GM19239 (cell line): ENCODE measurements around the gene RPS6KA4.
"Not testable (repeated sequence)": the region's sequence is repeated elsewhere in the genome, so short reads cannot be mapped to it uniquely, and the experiment has no call there.

ENCODE experiments used
- DNase-seq: peaks from one replicate; pipeline ENCODE4 v3.0.0; 2011; ENCODE audit warnings: low spot score; ENCODE audit not compliant: insufficient read length
- FAIRE-seq: peaks from 2 replicates; lab custom pipeline; 2011; peaks lifted over from hg19 to GRCh38; lab: Jason Lieb, UNC

RPS6KA4 gene

GRCh38 chr11:64409707-64410403 is 50.9 kb downstream of the RPS6KA4 start:
- no peak for FAIRE-seq

GRCh38 chr11:64410404-64410734 is 51.4 kb downstream of the RPS6KA4 start:
- DNase-seq, result no peak
- FAIRE-seq, result no peak

More at GRCh38 chr11:64409707-64410403, 50.9 kb downstream of the RPS6KA4 start:
- no peak for DNase-seq

- FAIRE-seq, result no peak
- no peak for DNase-seq
Observed at GRCh38 chr11:64413417-64413816, 54.5 kb downstream of the RPS6KA4 start.

- FAIRE-seq, result no peak
- DNase-seq, result no peak
Observed at GRCh38 chr11:64415286-64415685, 56.3 kb downstream of the RPS6KA4 start.

- FAIRE-seq (no peak), DNase-seq (no peak)
Observed at GRCh38 chr11:64415996-64416728, 57.2 kb downstream of the RPS6KA4 start.

GRCh38 chr11:64418233-64418632 is 59.3 kb downstream of the RPS6KA4 start:
- FAIRE-seq, DNase-seq: not testable (repeated sequence)

- no peak for DNase-seq
- FAIRE-seq, result no peak
Observed at GRCh38 chr11:64419257-64419790, 60.4 kb downstream of the RPS6KA4 start.

GRCh38 chr11:64419818-64420485 is 61.0 kb downstream of the RPS6KA4 start:
- FAIRE-seq, result no peak
- DNase-seq, result no peak
